ENCODE data around the gene ARHGEF40.
"Not testable (repeated sequence)": the region's sequence is repeated elsewhere in the genome, so short reads cannot be mapped to it uniquely, and the experiment has no call there.

ARHGEF40 gene

GRCh38 chr14:21039585-21040369 is 30.3 kb upstream of the ARHGEF40 start:
- DNase-seq (ENCODE audit: low read depth), result no peak

GRCh38 chr14:21040370-21040925 is 29.7 kb upstream of the ARHGEF40 start:
- DNase-seq (ENCODE audit: low read depth), result no peak

GRCh38 chr14:21040941-21041340 is 29.2 kb upstream of the ARHGEF40 start:
- DNase-seq (ENCODE audit: low read depth), result not testable (repeated sequence)

GRCh38 chr14:21041676-21042433 is 28.2 kb upstream of the ARHGEF40 start, which contains the start of gene RNASE7:
TSS of gene RNASE7 (plus strand) at chr14:21042362. CDS start at chr14:21042993, 631 bp downstream.
- DNase-seq (ENCODE audit: low read depth), result no peak

- no peak for DNase-seq (ENCODE audit: low read depth)
Measured at GRCh38 chr14:21042918-21043317, 27.2 kb upstream of the ARHGEF40 start.

GRCh38 chr14:21043387-21043973 is 26.6 kb upstream of the ARHGEF40 start:
- DNase-seq (ENCODE audit: low read depth), result no peak

GRCh38 chr14:21043974-21044618 is 26.0 kb upstream of the ARHGEF40 start:
- DNase-seq (ENCODE audit: low read depth), result no peak

GRCh38 chr14:21047378-21047781 is 22.7 kb upstream of the ARHGEF40 start:
- no peak for DNase-seq (ENCODE audit: low read depth)

GRCh38 chr14:21048638-21049037 is 21.5 kb upstream of the ARHGEF40 start:
- DNase-seq (ENCODE audit: low read depth), result no peak

- DNase-seq (ENCODE audit: low read depth), result no peak
Measured at GRCh38 chr14:21049271-21049673, 20.8 kb upstream of the ARHGEF40 start.

GRCh38 chr14:21050597-21050996 is 19.5 kb upstream of the ARHGEF40 start:
- no peak for DNase-seq (ENCODE audit: low read depth)

GRCh38 chr14:21053184-21054122 is 16.7 kb upstream of the ARHGEF40 start:
- DNase-seq (ENCODE audit: low read depth), result no peak

GRCh38 chr14:21054123-21054767 is 15.9 kb upstream of the ARHGEF40 start:
- DNase-seq (ENCODE audit: low read depth), result no peak

- DNase-seq (ENCODE audit: low read depth), result no peak
Measured at GRCh38 chr14:21054768-21055145, 15.3 kb upstream of the ARHGEF40 start.

GRCh38 chr14:21055432-21056117 is 14.5 kb upstream of the ARHGEF40 start:
- no peak for DNase-seq (ENCODE audit: low read depth)

GRCh38 chr14:21056520-21057163 is 13.5 kb upstream of the ARHGEF40 start:
- no peak for DNase-seq (ENCODE audit: low read depth)

- no peak for DNase-seq (ENCODE audit: low read depth)
Measured at GRCh38 chr14:21057803-21058675, 12.1 kb upstream of the ARHGEF40 start, which contains the start of gene RNASE8. TSS of gene RNASE8 (plus strand) at chr14:21057822. CDS start at chr14:21057893, 71 bp downstream.

GRCh38 chr14:21058903-21059302 is 11.2 kb upstream of the ARHGEF40 start:
- DNase-seq (ENCODE audit: low read depth), result no peak
